CD14-positive monocyte (primary cell): ENCODE measurements around the gene SUN5. TPM values are rescaled to one million over a fixed set of nuclear protein-coding genes. Genes with fewer than 3 reads are reported as not detected.

Experiments
- DNase-seq, 3 donors: peaks; one replicate each; pipeline ENCODE4 v3.0.0-alpha.2; 2011 to 2022
- H2AFZ ChIP-seq: 2 replicates; pipeline ENCODE4 v1.6.0; 2012; ENCODE audit warnings: mild to moderate bottlenecking, low read depth, low read length, inconsistent platforms; ENCODE audit not compliant: insufficient read depth, poor library complexity, severe bottlenecking
- H3K27ac ChIP-seq, 2 donors: 1 replicate in 1 of 2; 2 replicates in 1 of 2; pipeline ENCODE4 v1.5.1; 2012 to 2013; ENCODE audit warnings: low read length in 2 of 2, control low read depth in 1 of 2, inconsistent platforms in 1 of 2, low read depth in 1 of 2, mild to moderate bottlenecking in 1 of 2
- H3K27me3 ChIP-seq, 2 donors: one replicate each; pipeline versions ENCODE4 v1.6.0 to v1.6.1; 2011 to 2013; ENCODE audit warnings: low read length in 2 of 2; ENCODE audit not compliant: control insufficient read depth in 2 of 2, insufficient read depth in 2 of 2
- H3K36me3 ChIP-seq, 2 donors: replicated peaks in 1 of 2; 1 replicate in 1 of 2; 2 replicates in 1 of 2; pipeline versions ENCODE4 v1.5.1 to v1.6.1; 2012 to 2013; ENCODE audit warnings: low read length in 2 of 2, control low read depth in 1 of 2, inconsistent platforms in 1 of 2, mild to moderate bottlenecking in 1 of 2; ENCODE audit not compliant: insufficient read depth in 2 of 2, control insufficient read depth in 1 of 2
- H3K4me1 ChIP-seq, 2 donors: 1 replicate in 1 of 2; 2 replicates in 1 of 2; pipeline versions ENCODE4 v1.5.1 to v1.6.1; 2012 to 2013; ENCODE audit warnings: low read length in 2 of 2, control low read depth in 1 of 2, inconsistent platforms in 1 of 2, mild to moderate bottlenecking in 1 of 2, moderate library complexity in 1 of 2; ENCODE audit not compliant: insufficient read depth in 2 of 2, control insufficient read depth in 1 of 2
- H3K4me2 ChIP-seq: replicated peaks from 2 replicates; pipeline ENCODE3; 2012; ENCODE audit warnings: low read length, moderate library complexity, mild to moderate bottlenecking; ENCODE audit not compliant: poor library complexity, severe bottlenecking; ENCODE audit errors: extremely low read depth
- H3K4me3 ChIP-seq, 3 experiments: fragments of 200-600 bp in 1 of 3; sonication (generic) in 1 of 3; replicated peaks in 1 of 3; 1 replicate in 2 of 3; 2 replicates in 1 of 3; pipeline ENCODE4 v1.5.1; 2011 to 2013; ENCODE audit warnings: low read length in 3 of 3, mild to moderate bottlenecking in 3 of 3, control low read depth in 2 of 3, low read depth in 2 of 3, inconsistent platforms in 1 of 3, moderate library complexity in 1 of 3
- H3K79me2 ChIP-seq: 2 replicates; pipeline ENCODE4 v1.6.0; 2012; ENCODE audit warnings: mild to moderate bottlenecking, control low read depth, inconsistent platforms, low read length, moderate library complexity; ENCODE audit not compliant: insufficient read depth
- H3K9ac ChIP-seq: 2 replicates; pipeline ENCODE4 v1.6.0; 2017; ENCODE audit warnings: low read length, mild to moderate bottlenecking; ENCODE audit not compliant: insufficient read depth, poor library complexity, severe bottlenecking
- H3K9me3 ChIP-seq, 2 donors: replicated peaks in 1 of 2; 1 replicate in 1 of 2; 2 replicates in 1 of 2; pipeline versions ENCODE4 v1.5.1 to v1.6.1; 2012 to 2013; ENCODE audit warnings: low read length in 2 of 2, control low read depth in 1 of 2; ENCODE audit not compliant: control insufficient read depth in 1 of 2, insufficient read depth in 1 of 2
- H4K20me1 ChIP-seq: 2 replicates; pipeline ENCODE4 v1.6.0; 2012; ENCODE audit warnings: mild to moderate bottlenecking, low read length, control low read depth, moderate library complexity; ENCODE audit not compliant: insufficient read depth
- H3K27ac Mint-ChIP-seq, 7 donors: one replicate each; pipeline ENCODE4 v1.8.0; 2020; ENCODE audit warnings: mild to moderate bottlenecking in 7 of 7, mixed read lengths in 7 of 7, moderate library complexity in 6 of 7, inconsistent platforms in 2 of 7
- H3K27me3 Mint-ChIP-seq, 3 donors: one replicate each; pipeline ENCODE4 v1.8.0; 2021 to 2022; ENCODE audit warnings: low read depth in 3 of 3, mild to moderate bottlenecking in 3 of 3, mixed read lengths in 3 of 3, moderate library complexity in 3 of 3, inconsistent platforms in 1 of 3
- H3K36me3 Mint-ChIP-seq, 2 donors: one replicate each; pipeline ENCODE4 v1.8.0; 2020; ENCODE audit warnings: mixed read lengths in 2 of 2, inconsistent platforms in 1 of 2, mild to moderate bottlenecking in 1 of 2
- H3K4me1 Mint-ChIP-seq: one replicate; pipeline ENCODE4 v1.8.0; 2020; ENCODE audit warnings: mild to moderate bottlenecking, mixed read lengths
- H3K4me3 Mint-ChIP-seq, 2 donors: one replicate each; pipeline ENCODE4 v1.8.0; 2020; ENCODE audit warnings: mild to moderate bottlenecking in 2 of 2, mixed read lengths in 2 of 2, moderate library complexity in 1 of 2
- H3K9me3 Mint-ChIP-seq, 7 donors: one replicate each; pipeline ENCODE4 v1.8.0; 2020 to 2022; ENCODE audit warnings: mixed read lengths in 7 of 7, mild to moderate bottlenecking in 6 of 7, moderate library complexity in 6 of 7, inconsistent platforms in 2 of 7
- WGBS: methylation state at CpG from one replicate; pipeline ENCODE4 v1.1.5; 2013; ENCODE audit warnings: missing lambda C conversion rate; ENCODE audit not compliant: insufficient coverage; 5-methylcytosine and 5-hydroxymethylcytosine counted together
- intact Hi-C, 2 donors: fragments of 100-400 bp; cut with micrococcal nuclease; formaldehyde crosslinking; loops; one replicate each; pipeline versions ENCODE4 v1.15.0 to v1.15.1; 2023
- polyA plus RNA-seq, 3 donors: library from polyadenylated mRNA; depleted of rRNA in 1 of 3; unstranded in 2 of 3; stranded (reverse) in 1 of 3; fragments of 300-500 nt in 2 of 3; fragments of >200 nt in 1 of 3; fragmentation: Illumina TruSeq in 2 of 3; gene quantifications; 1 replicate in 2 of 3; 2 replicates in 1 of 3; pipeline ENCODE4 v1.2.3, GENCODE V29; 2012 to 2021
- TF ChIP-seq, protein P1 (sequence below): fragments of 200-600 bp; IDR thresholded peaks from one replicate; pipeline ENCODE4 v1.8.0; 2022; ENCODE audit warnings: antibody characterized with exemption, mild to moderate bottlenecking

SUN5 gene
- polyA plus RNA-seq, 3 donors = not detected

GRCh38 chr20:33021879-33022278, 17.6 kb upstream of the SUN5 start:
- no peaks in the 10 kb centered on the region for H3K4me1 Mint-ChIP-seq
- Histone ChIP-seq H3K27me3 (no peaks in the 10 kb centered on the region), H3K79me2 (no peaks in the 10 kb centered on the region), H2AFZ (no peak overlapping the region), H4K20me1 (no peaks in the 10 kb centered on the region), H3K9ac (no peak overlapping the region), H3K4me2 (no peak overlapping the region), H3K9me3 (no peaks in the 10 kb centered on the region), H3K36me3 (no peaks in the 10 kb centered on the region), H3K27ac (no peak overlapping the region), H3K4me1 (no peaks in the 10 kb centered on the region), H3K4me3 (no peak overlapping the region)
- TF ChIP-seq, protein P1, sequence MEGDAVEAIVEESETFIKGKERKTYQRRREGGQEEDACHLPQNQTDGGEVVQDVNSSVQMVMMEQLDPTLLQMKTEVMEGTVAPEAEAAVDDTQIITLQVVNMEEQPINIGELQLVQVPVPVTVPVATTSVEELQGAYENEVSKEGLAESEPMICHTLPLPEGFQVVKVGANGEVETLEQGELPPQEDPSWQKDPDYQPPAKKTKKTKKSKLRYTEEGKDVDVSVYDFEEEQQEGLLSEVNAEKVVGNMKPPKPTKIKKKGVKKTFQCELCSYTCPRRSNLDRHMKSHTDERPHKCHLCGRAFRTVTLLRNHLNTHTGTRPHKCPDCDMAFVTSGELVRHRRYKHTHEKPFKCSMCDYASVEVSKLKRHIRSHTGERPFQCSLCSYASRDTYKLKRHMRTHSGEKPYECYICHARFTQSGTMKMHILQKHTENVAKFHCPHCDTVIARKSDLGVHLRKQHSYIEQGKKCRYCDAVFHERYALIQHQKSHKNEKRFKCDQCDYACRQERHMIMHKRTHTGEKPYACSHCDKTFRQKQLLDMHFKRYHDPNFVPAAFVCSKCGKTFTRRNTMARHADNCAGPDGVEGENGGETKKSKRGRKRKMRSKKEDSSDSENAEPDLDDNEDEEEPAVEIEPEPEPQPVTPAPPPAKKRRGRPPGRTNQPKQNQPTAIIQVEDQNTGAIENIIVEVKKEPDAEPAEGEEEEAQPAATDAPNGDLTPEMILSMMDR = no peak
- 100% methylated on average over 2 of the region's 3 CpGs for WGBS
- no peaks in the 10 kb centered on the region for H3K36me3 Mint-ChIP-seq
- no peak for DNase-seq
- intact Hi-C loops = no loop called here
- peaks cover 0 to 1% (median 1%) of the 10 kb centered on the region in 3 donors for H3K27me3 Mint-ChIP-seq
- H3K9me3 Mint-ChIP-seq = no peaks in the 10 kb centered on the region
- no peak overlapping the region for H3K27ac Mint-ChIP-seq
- H3K4me3 Mint-ChIP-seq = no peak overlapping the region

DNA sequence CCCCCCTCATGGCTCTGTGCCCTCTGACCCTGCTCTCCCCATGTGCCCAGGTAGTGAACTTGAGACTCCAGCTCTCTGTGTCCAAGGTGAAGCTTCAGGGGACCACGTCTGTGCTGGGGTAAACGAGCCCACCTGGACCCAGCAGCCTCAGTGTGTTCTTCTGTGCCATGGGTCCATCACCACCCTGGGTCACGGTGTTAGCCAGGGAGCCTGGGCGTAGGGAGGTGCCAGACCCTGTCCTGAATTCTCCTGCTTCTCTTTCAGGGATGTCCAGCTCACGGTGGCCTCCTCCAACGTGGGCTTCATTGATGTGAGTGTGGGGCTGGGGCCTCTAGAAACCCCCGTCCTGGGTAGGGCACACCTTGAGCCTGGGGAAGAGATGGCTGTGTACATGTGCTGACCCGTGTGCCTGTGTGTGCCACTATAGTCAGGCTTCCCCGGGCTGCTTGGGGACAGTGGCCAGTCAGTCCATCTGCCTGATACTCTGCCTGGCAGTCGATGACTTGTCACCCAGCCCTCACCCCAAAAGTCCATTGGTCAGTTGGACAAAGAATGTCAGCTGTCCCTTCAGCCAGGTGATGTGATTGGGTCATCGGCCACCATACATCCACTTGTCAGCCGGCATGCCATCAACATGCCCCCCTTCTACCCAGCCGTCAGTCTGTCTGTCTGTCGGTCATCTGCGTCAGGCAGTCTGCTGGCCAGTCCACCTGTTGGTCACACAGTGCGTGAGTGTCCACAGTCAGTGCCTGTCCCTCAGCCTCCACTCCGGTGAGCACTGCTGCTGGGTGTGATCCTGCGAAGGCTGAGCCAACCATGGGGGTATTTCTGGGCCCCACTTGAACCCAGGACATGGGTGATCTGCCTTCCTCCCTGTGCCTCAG, 16.3 kb upstream of the SUN5 start:
- TF ChIP-seq, protein P1 = no peak
- no peaks in the 10 kb centered on the region for H3K79me2 ChIP-seq
- no peak overlapping the region for H3K4me2 ChIP-seq
- Mint-ChIP-seq H3K36me3 (no peaks in the 10 kb centered on the region), H3K9me3 (peaks cover 0 to 2% (median 0%) of the 10 kb centered on the region in 7 donors), H3K4me1 (no peaks in the 10 kb centered on the region), H3K4me3 (no peak overlapping the region), H3K27me3 (peaks cover 1 to 3% (median 1%) of the 10 kb centered on the region in 3 donors), H3K27ac (no peak overlapping the region)
- no peak overlapping the region for H3K27ac ChIP-seq
- no peaks in the 10 kb centered on the region for H3K9me3 ChIP-seq
- H4K20me1 ChIP-seq = no peaks in the 10 kb centered on the region
- no peaks in the 10 kb centered on the region for H3K27me3 ChIP-seq
- no peak overlapping the region for H2AFZ ChIP-seq
- H3K9ac ChIP-seq = no peak overlapping the region
- 95% methylated on average over 17 of the region's 18 CpGs for WGBS
- no peak for DNase-seq
- H3K4me1 ChIP-seq = no peaks in the 10 kb centered on the region
- H3K4me3 ChIP-seq = no peak overlapping the region
- H3K36me3 ChIP-seq = no peaks in the 10 kb centered on the region
- intact Hi-C loops = no loop called here
